ENCODE measurements around the gene KNTC1.
"Not testable (repeated sequence)": the region's sequence is repeated elsewhere in the genome, so short reads cannot be mapped to it uniquely, and the experiment has no call there.

Gene KNTC1

DNA sequence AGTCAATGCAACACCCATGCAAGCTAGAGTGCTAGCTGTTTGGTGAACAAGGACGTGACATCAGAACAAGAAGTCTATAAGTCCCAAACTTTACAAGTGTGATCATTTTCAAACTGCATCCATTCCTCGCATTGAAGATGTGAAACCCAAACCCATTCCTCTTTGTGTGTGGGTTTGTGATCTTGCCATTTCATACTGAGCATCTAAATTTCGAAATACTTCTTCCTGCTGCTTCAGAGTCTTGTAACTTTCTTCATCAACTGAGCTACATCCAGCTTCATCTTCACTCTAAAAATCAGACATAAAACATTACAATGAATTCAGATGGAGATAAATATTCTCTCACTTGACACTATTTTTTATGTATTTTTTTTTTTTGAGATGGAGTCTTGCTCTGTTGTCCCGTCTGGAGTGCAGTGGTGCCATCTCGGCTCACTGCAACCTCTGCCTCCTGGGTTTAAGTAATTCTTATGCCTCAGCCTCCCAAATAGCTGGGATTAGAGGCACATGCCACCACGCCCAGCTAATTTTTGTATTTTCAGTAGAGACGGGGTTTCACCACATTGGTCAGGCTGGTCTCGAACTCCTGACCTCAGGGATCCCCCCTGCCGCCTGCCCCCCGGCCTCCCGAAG, 21.5 kb upstream of the KNTC1 start:
- no peak for DNase-seq (ENCODE audit: low spot score)

DNA sequence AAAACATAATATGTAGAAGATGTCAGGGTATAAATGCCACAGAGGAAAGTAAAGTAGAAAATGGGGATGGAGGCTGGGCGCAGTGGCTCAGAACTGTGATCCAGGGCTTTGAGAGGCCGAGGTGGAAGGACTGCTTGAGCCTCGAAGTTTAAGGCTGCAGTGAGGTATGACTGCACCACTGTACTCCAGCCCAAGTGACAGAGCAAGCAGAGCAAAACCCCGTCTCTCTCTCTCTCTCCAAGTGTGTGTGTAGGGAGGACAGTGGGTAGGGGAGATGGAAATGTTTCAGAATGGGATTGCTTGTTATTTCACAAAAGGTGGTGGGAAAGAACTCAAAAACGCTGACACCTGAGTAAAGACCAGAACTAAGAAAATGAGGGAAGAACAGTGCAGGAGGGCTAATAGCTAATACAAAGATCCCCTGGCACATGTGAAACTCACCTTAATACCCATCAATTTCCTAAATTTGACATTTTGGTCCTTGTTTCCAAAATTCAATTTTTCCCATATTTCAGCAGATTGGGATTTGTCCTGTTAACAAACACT, 20.6 kb upstream of the KNTC1 start:
- no peak for DNase-seq (ENCODE audit: low spot score)

DNA sequence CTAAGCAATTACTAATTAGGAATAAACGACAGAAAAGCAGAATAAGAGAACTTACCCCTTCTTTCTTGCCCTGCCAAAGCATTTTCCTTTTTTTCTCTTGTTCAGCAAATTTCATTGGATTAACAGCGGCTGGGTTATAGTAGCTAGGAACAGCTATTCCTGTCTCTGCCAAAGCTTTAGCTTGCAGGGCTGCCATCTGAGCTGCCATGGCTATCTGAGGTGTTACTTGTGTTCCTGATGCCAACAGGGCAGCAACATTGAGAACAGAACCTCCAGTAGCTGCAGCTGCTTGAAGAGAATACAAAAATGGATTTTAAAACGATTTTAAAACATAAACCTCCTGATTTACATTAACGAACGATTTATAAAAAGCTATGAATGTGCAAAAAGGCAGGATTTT, 18.9 kb upstream of the KNTC1 start:
- DNase-seq (ENCODE audit: low spot score): no peak

DNA sequence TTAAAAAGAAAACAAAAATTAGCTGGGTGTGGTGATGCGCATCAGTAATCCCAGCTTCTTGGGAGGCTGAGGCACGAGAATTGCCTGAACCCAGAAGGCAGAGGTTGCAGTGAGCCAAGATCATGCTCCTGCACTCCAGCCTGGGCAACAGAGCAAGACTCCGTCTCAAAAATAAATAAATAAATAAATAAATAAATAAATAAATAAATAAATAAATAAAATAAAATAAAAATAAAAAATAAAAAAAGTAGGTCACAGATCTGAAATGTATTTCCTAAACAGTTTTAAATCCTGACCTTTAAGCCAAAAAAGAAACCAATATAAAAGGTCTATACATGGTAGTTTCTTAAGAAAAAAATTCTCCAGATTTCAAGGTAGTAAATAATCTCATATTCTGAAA, 14.0 kb upstream of the KNTC1 start:
- DNase-seq (ENCODE audit: low spot score): not testable (repeated sequence)

DNA sequence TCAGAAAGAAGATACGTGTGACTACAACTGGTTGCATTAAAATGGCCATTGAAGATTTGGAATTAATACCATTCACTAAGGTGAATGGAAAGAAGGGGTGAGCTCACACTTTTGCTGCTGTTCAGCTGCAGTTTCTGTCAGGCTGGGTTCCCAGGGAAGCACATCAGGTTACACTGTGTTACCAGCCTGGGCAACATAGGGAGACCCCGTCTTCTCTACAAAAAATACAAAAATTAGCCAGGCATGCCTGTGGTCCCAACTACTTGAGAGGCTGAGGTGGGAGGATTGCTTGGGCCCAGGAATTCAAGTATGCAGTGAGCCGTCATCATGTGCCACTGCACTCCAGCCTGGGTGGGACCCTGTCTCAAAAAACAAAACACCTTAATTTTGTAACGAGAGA, 13.4 kb upstream of the KNTC1 start:
- no peak for DNase-seq (ENCODE audit: low spot score)

DNA sequence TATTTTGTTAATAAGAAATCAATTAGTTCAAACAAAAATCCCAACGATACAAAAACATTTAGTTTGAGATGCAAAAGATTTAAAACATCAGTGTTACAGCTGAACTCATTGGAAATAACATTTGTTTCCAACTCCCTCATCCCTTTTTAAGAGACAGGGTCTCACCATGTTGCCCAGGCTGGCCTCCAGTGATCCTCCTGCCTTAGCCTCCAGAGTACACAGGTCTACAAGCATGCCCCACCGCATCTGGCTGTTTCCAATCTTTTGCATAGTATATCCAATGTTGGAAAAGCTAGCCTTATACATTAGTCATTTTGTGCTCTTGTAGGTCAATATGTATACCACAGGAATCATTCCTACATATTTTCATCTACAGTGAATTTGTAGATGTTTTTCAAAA, 11.8 kb upstream of the KNTC1 start:
- no peak for DNase-seq (ENCODE audit: low spot score)

DNA sequence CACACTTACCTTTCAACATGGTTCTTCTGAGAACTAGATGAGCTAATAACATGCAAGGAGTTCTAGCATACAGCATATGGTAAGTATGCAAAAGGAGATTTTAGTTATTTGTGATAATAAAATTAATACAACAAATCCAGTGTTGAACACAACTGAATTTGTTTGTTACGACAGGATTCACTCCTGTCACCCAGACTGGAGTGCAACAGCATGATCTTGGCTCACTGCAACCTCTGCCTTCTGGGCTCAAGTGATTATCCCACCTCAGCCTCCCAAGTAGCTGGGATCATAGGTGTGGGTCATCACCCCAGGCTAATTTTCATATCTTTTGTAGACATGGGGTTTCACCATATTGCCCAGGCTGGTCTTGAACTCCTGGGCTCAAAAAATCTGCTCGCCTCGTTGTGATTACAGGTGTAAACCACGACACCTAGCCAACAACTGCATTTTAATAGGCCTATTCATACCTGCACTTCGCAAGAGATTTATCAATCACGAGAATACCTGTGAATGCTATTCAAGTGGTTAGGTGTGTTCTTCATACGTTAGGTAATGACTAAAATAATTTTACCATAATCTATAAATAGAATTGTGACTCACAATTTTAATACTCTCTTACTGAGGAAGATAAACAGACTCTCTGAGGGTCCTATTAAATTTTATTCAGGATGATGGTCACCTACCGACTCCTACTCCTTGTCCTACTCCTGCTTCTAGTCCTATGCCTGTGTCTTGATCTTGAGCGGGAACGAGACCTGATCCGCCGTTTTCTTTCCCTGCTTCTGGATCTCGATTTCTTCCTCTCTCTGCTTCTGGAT, 10.3 kb upstream of the KNTC1 start:
- no peak for DNase-seq (ENCODE audit: low spot score)

DNA sequence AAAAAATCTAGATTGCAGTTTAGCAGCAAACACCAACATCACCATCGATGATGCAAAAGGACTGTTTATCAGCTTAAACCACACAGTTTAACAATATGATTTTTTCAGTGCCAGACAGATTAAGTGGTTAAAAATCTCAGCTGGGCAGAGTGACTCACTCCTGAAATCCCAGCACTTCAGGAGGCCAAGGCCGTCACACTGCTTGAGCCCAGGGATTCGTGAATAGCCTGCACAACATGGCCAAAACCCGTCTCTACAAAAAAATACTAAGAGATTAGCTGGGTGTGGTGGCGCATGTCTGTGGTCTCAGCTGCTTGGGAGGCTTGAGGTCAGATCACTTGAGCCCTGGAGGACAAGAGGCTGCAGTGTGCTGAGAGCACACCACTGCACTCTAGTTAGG, 9.2 kb upstream of the KNTC1 start:
- DNase-seq (ENCODE audit: low spot score): no peak

DNA sequence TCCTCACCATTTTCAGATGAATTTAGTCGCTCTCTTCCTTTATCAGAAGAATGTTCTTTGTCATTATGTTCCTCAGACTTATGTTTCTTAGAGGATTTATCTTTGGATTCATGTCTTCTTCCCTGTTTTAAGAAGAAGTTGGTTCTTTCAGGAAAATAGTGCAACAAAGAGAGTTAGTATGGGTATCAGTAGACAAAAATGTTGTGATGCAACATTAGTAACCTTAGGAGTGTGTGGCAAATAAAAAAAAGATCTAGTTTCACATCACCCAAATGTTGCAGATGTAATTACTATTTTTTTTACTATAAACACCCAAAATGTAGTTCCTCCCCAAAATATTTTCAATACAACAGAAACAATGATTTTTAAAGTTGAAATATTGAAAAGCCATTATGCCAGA, 8.1 kb upstream of the KNTC1 start:
- DNase-seq (ENCODE audit: low spot score): no peak

DNA sequence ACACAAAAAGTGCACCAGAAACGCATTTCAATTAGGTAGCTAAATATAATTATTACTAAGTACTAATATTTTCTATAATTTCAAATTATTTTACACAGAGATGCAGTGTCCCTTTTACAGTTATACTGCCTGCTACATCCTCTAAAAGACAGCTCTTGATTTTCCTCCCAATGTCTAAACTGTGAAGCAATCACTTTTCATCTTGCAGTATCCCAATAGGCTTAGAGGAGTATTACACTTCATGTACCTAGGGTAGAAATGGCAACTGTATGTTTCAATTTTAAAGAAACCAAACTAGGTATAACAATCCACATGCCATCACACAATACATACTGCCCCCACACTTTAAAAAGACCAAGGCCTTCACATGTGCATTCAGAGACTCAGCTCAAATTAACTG, 7.6 kb upstream of the KNTC1 start:
- DNase-seq (ENCODE audit: low spot score): no peak

DNA sequence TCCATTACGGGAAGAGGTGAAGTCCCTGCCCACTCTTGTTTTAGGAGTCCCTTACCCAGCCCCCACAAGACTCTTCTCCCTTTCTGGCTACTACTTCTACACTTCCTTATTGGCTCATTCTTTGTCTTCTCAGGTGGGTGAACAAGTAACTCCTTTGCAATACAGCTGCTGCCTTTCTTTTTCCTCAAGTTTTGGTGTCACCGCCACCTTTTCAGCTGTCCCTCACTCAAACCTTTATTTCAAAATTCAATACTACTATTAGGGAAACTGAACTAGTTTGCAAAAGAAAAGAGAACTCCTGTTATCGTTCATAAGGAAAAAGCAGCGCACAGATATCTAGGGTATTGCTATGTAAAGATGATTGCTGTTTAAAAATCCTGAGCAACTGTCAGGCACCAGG, 6.4 kb upstream of the KNTC1 start:
- DNase-seq (ENCODE audit: low spot score): no peak

DNA sequence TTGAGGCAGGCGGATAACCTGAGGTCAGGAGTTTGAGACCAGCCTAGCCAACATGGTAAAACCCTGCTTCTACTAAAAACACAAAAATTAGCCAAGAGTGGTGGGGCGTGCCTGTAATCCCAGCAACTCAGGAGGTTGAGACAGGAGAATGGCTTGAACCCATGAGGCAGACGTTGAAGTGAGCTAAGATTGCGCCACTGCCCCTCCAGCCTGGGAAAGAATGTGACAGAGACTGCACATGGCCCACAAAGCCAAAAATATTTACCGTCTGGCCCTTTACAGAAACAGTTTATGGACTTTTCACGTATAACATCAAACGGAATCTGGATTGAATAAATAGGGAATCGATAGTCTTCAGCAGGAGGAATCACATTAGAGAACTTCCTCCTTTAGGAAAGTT, 3.8 kb upstream of the KNTC1 start:
- no peak for DNase-seq (ENCODE audit: low spot score)

DNA sequence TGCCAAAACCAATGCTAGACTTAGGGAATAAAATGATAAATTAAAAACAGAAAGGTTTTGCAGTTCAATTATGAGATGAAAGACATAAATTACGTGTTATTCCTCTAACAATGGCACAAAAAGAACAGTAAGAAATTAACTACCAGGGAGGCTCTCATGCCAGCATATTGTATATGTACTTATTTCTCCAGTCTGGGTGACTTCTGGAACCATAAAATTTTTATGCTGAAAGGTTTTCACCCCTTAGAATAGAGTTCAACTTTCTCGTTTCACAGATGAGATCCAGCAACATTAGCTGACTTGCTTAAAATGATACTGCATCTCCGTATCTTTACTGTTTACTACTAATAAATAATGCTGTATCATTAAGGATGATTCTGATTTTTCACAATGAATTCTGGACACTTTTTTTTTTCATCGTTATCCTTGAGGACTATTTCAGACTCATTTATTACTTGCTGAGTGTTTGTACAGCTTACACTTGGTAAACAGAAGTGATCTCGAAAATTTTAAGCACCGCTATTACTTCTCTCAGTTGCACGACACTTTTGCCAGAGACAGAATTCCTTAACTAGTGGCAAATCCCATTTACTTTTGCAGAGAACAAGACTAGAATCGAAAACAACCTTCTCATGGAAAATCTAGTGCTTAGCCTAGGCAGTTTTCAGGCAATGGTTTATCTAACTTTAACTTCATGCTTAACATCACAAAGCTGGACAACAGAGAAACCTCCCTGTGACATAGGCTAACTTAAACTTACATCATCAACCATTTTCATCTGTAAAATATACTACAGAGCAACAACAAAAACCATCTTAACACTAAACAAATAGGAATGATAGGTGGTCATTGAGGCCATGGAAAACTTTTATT, 3.0 kb upstream of the KNTC1 start:
- DNase-seq (ENCODE audit: low spot score): peak; percentile 52

DNA sequence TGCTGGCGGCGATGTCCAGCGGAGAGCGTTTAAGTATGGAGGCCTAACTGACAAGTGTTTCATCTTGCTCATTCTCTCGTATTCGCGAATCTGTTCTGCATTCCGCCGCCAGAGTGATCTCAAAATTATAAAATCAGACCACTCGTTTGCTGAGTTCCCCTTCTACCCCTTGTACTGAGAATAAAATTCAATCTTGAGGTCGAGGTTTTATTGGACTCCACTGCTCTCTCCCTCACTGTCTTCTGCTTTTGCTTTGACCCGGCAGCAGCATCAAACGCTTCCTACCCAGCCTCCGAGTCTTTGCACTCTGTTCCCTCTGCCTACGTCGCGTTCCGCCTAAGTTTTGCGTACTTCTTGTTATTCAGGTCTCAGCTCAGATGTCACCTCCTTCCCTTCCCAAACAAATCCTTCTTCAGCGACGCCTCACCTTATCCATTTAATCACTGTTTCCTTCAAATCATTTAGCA, 462 bp downstream of the KNTC1 start:
- no peak for DNase-seq (ENCODE audit: low spot score)

DNA sequence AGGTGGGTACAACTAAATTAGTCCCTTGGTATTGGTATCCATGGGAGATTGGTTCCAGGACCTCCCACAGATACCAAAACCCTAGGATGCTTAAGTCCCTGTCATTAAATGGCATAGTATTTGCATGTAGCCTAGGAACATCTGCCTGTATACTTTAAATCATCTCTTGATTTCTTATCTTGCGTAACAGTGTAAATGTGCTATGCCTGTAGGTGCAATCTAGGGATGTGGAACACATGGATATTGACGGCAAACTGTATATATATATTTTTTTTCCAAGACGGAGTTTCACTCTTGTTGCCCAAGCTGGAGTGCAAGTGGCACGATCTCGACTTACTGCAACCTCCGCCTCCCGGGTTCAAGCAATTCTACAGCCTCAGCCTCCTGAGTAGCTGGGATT, 1.5 kb downstream of the KNTC1 start:
- DNase-seq (ENCODE audit: low spot score): no peak

DNA sequence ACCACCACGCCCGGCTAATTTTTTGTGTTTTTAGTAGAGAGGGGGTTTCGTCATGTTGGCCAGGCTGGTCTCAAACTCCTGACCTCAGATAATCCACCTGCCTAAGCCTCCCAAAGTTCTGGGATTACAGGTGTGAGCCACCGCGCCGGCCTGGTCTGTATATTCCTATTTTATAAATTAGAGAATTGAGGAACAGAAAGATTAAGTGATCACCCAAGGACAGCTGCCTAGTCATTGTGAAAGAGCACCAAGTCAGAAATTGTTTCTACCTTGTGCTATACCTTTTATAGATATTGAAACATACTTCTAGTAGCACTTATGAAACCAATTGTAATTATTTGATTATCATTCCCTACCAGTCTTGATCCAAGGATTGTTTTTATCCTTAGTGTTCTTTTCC, 1.9 kb downstream of the KNTC1 start:
- DNase-seq (ENCODE audit: low spot score): no peak

DNA sequence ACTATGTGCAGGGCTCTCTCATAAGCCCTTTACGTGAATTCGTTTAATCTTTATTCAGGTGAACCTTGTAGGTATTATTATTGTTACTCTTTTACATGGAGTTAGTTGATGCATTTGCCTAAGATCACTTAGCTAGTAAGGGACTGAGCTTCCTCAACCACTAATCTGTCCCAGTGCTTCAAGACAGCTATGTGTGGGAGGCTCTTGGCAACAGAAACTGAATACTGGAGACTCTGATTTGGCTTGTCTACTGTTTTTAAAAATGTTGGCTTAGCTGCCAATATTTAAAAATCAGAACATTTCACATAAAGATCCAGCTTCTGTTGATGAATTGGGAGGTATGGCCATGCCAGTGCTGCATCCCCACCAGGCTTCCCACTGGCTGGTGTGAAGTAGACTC, 6.8 kb downstream of the KNTC1 start:
- no peak for DNase-seq (ENCODE audit: low spot score)

DNA sequence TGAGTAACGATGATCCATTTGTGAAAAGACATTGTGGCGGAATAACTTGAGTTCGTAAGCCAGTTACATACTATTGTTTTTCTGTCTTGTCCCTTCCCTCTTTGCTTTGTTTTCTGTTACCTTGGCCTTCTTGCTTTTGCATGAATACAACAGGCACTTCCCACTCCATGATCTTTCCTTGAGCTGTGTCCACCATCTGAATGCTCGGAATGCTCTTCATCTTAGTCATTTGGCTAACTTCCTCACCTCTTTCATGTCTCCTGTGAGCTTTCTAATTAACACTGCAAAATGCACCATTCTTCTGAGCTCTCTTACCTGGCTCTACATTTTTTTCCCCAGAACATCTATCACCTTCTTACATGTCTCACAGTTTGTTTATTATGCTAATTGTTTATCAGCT, 10.0 kb downstream of the KNTC1 start:
- DNase-seq (ENCODE audit: low spot score): no peak

DNA sequence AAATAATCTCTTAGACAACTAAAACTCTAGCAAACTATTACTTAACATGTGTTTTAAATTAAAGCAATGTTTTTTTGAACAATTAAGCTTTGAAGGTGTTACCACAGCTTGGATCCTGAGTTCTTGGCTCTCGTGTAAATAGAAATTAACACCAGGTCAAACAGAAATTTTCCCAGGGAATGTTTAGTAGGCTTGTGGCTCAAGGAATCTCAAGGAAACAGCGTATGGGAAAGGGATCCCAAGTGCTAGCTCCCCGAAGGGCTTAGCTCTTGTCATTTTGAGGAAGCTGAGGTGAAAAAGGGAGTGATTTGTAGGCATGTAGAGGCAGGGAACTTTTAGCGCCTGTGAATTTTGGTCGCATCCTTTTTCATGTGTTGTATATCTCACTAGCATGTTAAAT, 11.4 kb downstream of the KNTC1 start:
- no peak for DNase-seq (ENCODE audit: low spot score)

DNA sequence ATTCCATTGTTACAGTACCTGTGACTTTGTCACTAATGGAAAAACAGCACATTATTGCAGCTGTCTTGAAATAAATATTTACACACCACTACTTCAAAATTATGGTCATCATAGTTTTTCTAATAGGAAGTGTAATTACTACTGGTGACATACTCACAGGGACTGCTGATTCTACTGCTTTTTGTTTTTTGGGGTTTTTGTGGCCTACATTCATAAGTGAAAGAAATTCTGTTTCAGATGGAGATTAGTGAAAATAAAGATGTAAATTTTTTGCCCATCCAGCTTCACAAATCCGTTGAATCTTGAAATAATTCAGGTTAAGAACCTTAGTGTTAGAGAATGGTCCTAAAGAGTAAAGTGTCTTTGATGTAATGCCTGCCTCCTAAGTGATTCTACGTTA, 17.5 kb downstream of the KNTC1 start:
- no peak for DNase-seq (ENCODE audit: low spot score)

DNA sequence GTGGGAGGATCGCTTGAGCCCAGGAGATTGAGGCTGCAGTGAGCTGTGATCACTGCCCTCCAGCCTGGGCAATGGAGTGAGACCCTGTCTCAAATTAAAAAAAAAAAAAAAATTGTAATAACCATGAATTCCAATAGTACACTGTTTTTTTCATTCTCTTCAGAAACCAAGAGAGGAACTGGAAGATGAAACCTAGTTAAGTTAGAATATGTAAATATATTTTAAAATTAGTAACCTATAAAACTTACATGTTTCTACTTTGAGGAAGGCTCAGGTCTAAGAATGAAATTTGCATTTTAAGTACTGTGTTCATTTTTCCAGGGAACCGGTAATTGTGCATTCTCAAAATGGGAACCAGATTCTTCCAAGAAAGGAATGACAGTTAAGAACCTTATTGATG, 18.8 kb downstream of the KNTC1 start:
- no peak for DNase-seq (ENCODE audit: low spot score)

DNA sequence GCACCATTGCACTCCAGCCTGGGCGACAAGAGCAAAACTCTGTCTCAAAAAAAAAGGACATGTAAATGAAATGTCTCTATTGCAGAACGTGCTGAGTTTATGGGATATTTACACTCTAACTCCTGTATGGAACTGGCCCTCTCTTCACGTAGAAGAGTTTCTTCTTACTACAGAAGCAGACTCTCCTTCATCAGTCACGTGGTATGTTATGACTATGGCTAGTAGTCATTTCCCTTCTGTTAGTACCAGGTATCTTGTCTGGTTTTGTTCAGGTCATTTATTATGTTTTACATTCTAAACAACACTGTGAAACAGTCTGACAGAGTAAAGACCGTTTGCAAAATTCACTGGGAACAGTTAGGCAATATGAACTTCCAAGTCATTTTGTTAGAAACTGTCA, 20.3 kb downstream of the KNTC1 start:
- no peak for DNase-seq (ENCODE audit: low spot score)
